ENCODE data around the gene OR2G3. TPM values are rescaled to one million over a fixed set of nuclear protein-coding genes. Genes with fewer than 3 reads are reported as not detected.

The OR2G3 gene
- total RNA-seq, result not detected in 2 replicates

DNA sequence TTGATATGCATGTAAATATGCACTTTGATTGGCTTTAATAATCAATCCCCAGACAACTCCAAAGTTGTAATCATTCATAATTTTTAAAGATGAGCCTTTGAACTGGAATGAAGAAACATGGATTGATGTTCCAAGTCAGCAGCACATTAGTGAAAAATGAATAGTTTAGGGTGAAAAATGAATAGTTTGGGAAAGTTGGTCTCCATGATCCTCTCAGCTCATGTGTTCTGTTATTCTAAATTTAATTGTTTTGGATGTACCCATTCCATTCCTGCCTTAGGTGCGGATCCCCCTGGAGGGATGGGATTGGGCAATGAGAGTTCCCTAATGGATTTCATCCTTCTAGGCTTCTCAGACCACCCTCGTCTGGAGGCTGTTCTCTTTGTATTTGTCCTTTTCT lies at the start of gene OR2G3:
TSS of gene OR2G3 (plus strand) at position 301 of the 400 bp plus-strand sequence. CDS start at position 301, 0 bp downstream.

DNA sequence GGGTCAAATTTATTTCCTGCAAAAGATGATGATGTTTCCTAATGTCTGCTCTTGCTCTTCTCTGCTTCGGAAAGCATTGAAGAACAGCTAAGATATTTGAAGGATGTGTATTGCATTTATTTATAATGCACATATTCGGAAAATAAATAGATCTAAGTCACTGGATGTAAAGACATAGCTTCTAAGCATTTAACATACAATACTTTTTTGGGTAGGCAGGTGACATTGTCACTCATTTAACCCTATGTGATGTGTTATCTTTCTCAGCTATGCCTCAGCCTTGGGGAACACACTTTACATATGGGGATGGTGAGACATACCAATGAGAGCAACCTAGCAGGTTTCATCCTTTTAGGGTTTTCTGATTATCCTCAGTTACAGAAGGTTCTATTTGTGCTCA lies 17.3 kb upstream of the OR2G3 start, which contains the start of gene OR2G2:
TSS of gene OR2G2 (plus strand) at position 301 of the 400 bp plus-strand sequence. CDS start at position 301, 0 bp downstream.

Other genes with a start within 250 kb of the OR2G3 start
- not detected in 2 replicates for gene NLRP3, start 189.4 kb upstream of the OR2G3 start, total RNA-seq
- not detected in 2 replicates for gene OR2B11, start 147.5 kb upstream of the OR2G3 start, total RNA-seq
- gene OR2C3, start 69.1 kb upstream of the OR2G3 start, total RNA-seq, result not detected in 2 replicates
- not detected in 2 replicates for gene GCSAML, start 56.5 kb upstream of the OR2G3 start, total RNA-seq
- not detected in 2 replicates for gene OR2G2, start 17.2 kb upstream of the OR2G3 start, total RNA-seq
- not detected in 2 replicates for gene OR13G1, start 74.2 kb downstream of the OR2G3 start, total RNA-seq
- gene OR6F1, start 111.1 kb downstream of the OR2G3 start, total RNA-seq, result not detected in 2 replicates
- gene OR14K1, start 133.0 kb downstream of the OR2G3 start, total RNA-seq, result not detected in 2 replicates
- gene OR14A2, start 142.6 kb downstream of the OR2G3 start, total RNA-seq, result not detected in 2 replicates
- not detected in 2 replicates for gene OR1C1, start 155.0 kb downstream of the OR2G3 start, total RNA-seq
- gene OR14A16, start 218.5 kb downstream of the OR2G3 start, total RNA-seq, result not detected in 2 replicates
- gene OR11L1, start 236.3 kb downstream of the OR2G3 start, total RNA-seq, result not detected in 2 replicates

Data from airway epithelial cell (primary cell).